IMR-90 (cell line): ENCODE results near the gene PRKN. TPM values are rescaled to one million over a fixed set of nuclear protein-coding genes. Genes with fewer than 3 reads are reported as not detected.

Experiments used
- ATAC-seq: fragments of 200-7000 bp; cut with Tn5 transposase; 2 replicates; pipeline ENCODE4 v1.9.1; 2020; ENCODE audit warnings: low read depth, mild to moderate bottlenecking, moderate library complexity
- BruUV-seq: library from RNA; stranded (reverse); fragments of 400-500 nt; replicated peaks from 2 replicates; lab custom pipeline; 2021; lab: Mats Ljungman, UMichigan
- CTCF ChIA-PET: fragments of 300-600 bp; formaldehyde crosslinking; extraction: SDS; loops from one replicate; lab custom pipeline; 2021; ENCODE audit warnings: antibody characterized with exemption; lab: Yijun Ruan, JAX
- POLR2A ChIA-PET: fragments of 300-600 bp; sonication (Branson Sonifier 250); formaldehyde crosslinking; loops from one replicate; lab custom pipeline; 2022; ENCODE audit warnings: antibody characterized with exemption; ENCODE audit not compliant: unreplicated experiment; lab: Charles Lee
- DNase-seq: peaks from one replicate; pipeline ENCODE4 v3.0.0; 2013
- H2AFZ ChIP-seq: replicated peaks from 2 replicates; pipeline ENCODE3; 2013; ENCODE audit warnings: low read length, mild to moderate bottlenecking; ENCODE audit not compliant: poor library complexity
- H2AK5ac ChIP-seq: 2 replicates; pipeline ENCODE4 v1.6.1; 2013; ENCODE audit warnings: low read depth, low read length, inconsistent platforms
- H2AK9ac ChIP-seq: replicated peaks from 2 replicates; pipeline ENCODE3; 2013; ENCODE audit warnings: mild to moderate bottlenecking, low read depth, low read length, moderate library complexity; ENCODE audit not compliant: poor library complexity
- H2BK120ac ChIP-seq: 2 replicates; pipeline ENCODE4 v1.6.1; 2013; ENCODE audit warnings: low read depth, low read length, inconsistent platforms
- H2BK15ac ChIP-seq: 3 replicates; pipeline ENCODE4 v1.6.1; 2013; ENCODE audit warnings: low read depth, low read length, inconsistent platforms
- H2BK20ac ChIP-seq: 2 replicates; pipeline ENCODE4 v1.6.1; 2013; ENCODE audit warnings: low read depth, mild to moderate bottlenecking, inconsistent platforms, low read length, moderate library complexity
- H2BK5ac ChIP-seq: 2 replicates; pipeline ENCODE4 v1.6.1; 2013; ENCODE audit warnings: mild to moderate bottlenecking, low read depth, low read length, inconsistent platforms; ENCODE audit not compliant: poor library complexity, severe bottlenecking
- H3K14ac ChIP-seq: replicated peaks from 2 replicates; pipeline ENCODE4 v1.6.1; 2013; ENCODE audit warnings: low read depth, low read length, inconsistent platforms
- H3K18ac ChIP-seq: 2 replicates; pipeline ENCODE4 v1.6.1; 2013; ENCODE audit warnings: low read depth, low read length, control low read depth
- H3K23ac ChIP-seq: 2 replicates; pipeline ENCODE4 v1.6.1; 2013; ENCODE audit warnings: low read depth, low read length, inconsistent platforms
- H3K27ac ChIP-seq: 2 replicates; pipeline ENCODE4 v1.5.1; 2013; ENCODE audit warnings: mild to moderate bottlenecking, control low read depth, low read length; ENCODE audit not compliant: insufficient read depth
- H3K27me3 ChIP-seq: 2 replicates; pipeline ENCODE4 v1.6.1; 2013; ENCODE audit warnings: low read length; ENCODE audit not compliant: control insufficient read depth, insufficient read depth
- H3K36me3 ChIP-seq: 2 replicates; pipeline ENCODE4 v1.6.1; 2013; ENCODE audit warnings: low read length, mixed read lengths; ENCODE audit not compliant: control insufficient read depth, insufficient read depth
- H3K4ac ChIP-seq: 2 replicates; pipeline ENCODE4 v1.6.1; 2013; ENCODE audit warnings: low read depth, low read length, inconsistent platforms
- H3K4me1 ChIP-seq: 2 replicates; pipeline ENCODE4 v1.6.1; 2013; ENCODE audit warnings: low read length, mixed read lengths; ENCODE audit not compliant: control insufficient read depth, insufficient read depth
- H3K4me2 ChIP-seq: 2 replicates; pipeline ENCODE4 v1.6.1; 2013; ENCODE audit warnings: low read depth, mild to moderate bottlenecking, control low read depth, low read length, moderate library complexity
- H3K4me3 ChIP-seq: 2 replicates; pipeline ENCODE4 v1.5.1; 2013; ENCODE audit warnings: low read depth, mild to moderate bottlenecking, control low read depth, low read length, moderate library complexity; ENCODE audit not compliant: insufficient read depth
- H3K56ac ChIP-seq: 2 replicates; pipeline ENCODE4 v1.6.1; 2013; ENCODE audit warnings: low read length, inconsistent platforms; ENCODE audit not compliant: insufficient read depth; ENCODE audit errors: extremely low read depth
- H3K79me1 ChIP-seq, 2 experiments: 2 replicates each; pipeline ENCODE4 v1.6.1; 2013; ENCODE audit warnings: low read length in 2 of 2, inconsistent platforms in 1 of 2, low read depth in 1 of 2
- H3K9ac ChIP-seq: 2 replicates; pipeline ENCODE4 v1.6.1; 2013; ENCODE audit warnings: low read depth, low read length, control low read depth
- H3K9me1 ChIP-seq: 2 replicates; pipeline ENCODE4 v1.6.1; 2013; ENCODE audit warnings: low read length, inconsistent platforms; ENCODE audit not compliant: insufficient read depth
- H3K9me3 ChIP-seq: 2 replicates; pipeline ENCODE4 v1.6.1; 2013; ENCODE audit warnings: low read length; ENCODE audit not compliant: control insufficient read depth, insufficient read depth
- H4K20me1 ChIP-seq: 2 replicates; pipeline ENCODE4 v1.6.1; 2013; ENCODE audit warnings: low read length, inconsistent platforms; ENCODE audit not compliant: insufficient read depth
- H4K5ac ChIP-seq: 2 replicates; pipeline ENCODE4 v1.6.1; 2013; ENCODE audit warnings: mild to moderate bottlenecking, low read depth, low read length, control low read depth
- H4K8ac ChIP-seq, 2 experiments: 2 replicates each; pipeline ENCODE4 v1.6.1; 2013; ENCODE audit warnings: low read depth in 2 of 2, low read length in 2 of 2, control low read depth in 1 of 2, inconsistent platforms in 1 of 2
- H4K91ac ChIP-seq: 2 replicates; pipeline ENCODE4 v1.6.1; 2013; ENCODE audit warnings: low read depth, low read length, inconsistent platforms; ENCODE audit not compliant: insufficient read depth
- BHLHE40 ChIP-seq: fragments of 150-350 bp; IDR thresholded peaks from 2 replicates; pipeline ENCODE4 v1.6.1; 2016; ENCODE audit warnings: mild to moderate bottlenecking, low read depth, low read length
- CEBPB ChIP-seq: IDR thresholded peaks from 2 replicates; pipeline ENCODE4 v1.6.1; 2012; ENCODE audit warnings: low read depth, low read length, improper control_type of control experiment
- CHD1 ChIP-seq: IDR thresholded peaks from 2 replicates; pipeline ENCODE4 v1.6.1; 2012; ENCODE audit warnings: low read depth, low read length, improper control_type of control experiment
- ELK1 ChIP-seq: fragments of 150-350 bp; IDR thresholded peaks from 2 replicates; pipeline ENCODE4 v1.6.1; 2016; ENCODE audit warnings: low read depth, mild to moderate bottlenecking, low read length, moderate library complexity, borderline replicate concordance
- MAFK ChIP-seq: IDR thresholded peaks from 2 replicates; pipeline ENCODE4 v1.6.1; 2012; ENCODE audit warnings: low read depth, low read length, improper control_type of control experiment
- MAZ ChIP-seq: IDR thresholded peaks from 2 replicates; pipeline ENCODE4 v1.6.1; 2012; ENCODE audit warnings: low read depth, mild to moderate bottlenecking, low read length, improper control_type of control experiment, moderate library complexity, borderline replicate concordance
- MXI1 ChIP-seq: IDR thresholded peaks from 2 replicates; pipeline ENCODE4 v1.6.1; 2012; ENCODE audit warnings: low read depth, mild to moderate bottlenecking, low read length, moderate library complexity, borderline replicate concordance
- NFE2L2 ChIP-seq: fragments of 150-350 bp; IDR thresholded peaks from 2 replicates; pipeline ENCODE4 v1.6.1; 2016; ENCODE audit warnings: low read depth, mild to moderate bottlenecking, low read length
- POLR2A ChIP-seq: IDR thresholded peaks from 2 replicates; pipeline ENCODE4 v1.6.1; 2012; ENCODE audit warnings: mild to moderate bottlenecking, low read depth, low read length
- RAD21 ChIP-seq: IDR thresholded peaks from 2 replicates; pipeline ENCODE4 v1.6.1; 2012; ENCODE audit warnings: low read length, improper control_type of control experiment
- RCOR1 ChIP-seq: IDR thresholded peaks from 2 replicates; pipeline ENCODE4 v1.6.1; 2012; ENCODE audit warnings: mild to moderate bottlenecking, low read length, improper control_type of control experiment; ENCODE audit not compliant: insufficient replicate concordance
- RFX5 ChIP-seq: IDR thresholded peaks from 2 replicates; pipeline ENCODE4 v1.8.0; 2012; ENCODE audit warnings: low read depth, mild to moderate bottlenecking, low read length, moderate library complexity
- SMC3 ChIP-seq: fragments of 150-350 bp; IDR thresholded peaks from 2 replicates; pipeline ENCODE4 v1.6.1; 2016; ENCODE audit warnings: low read depth, mild to moderate bottlenecking, antibody characterized with exemption, low read length, moderate library complexity
- USF2 ChIP-seq: fragments of 150-350 bp; IDR thresholded peaks from 2 replicates; pipeline ENCODE4 v1.6.1; 2017; ENCODE audit warnings: mild to moderate bottlenecking, antibody characterized with exemption, low read length, low read depth
- WGBS, 2 experiments: methylation state at CpG; one replicate each; pipeline versions ENCODE4 v1.1.5 to v1.1.7; 2013; ENCODE audit warnings: missing lambda C conversion rate in 2 of 2; ENCODE audit not compliant: insufficient read length in 1 of 2; ENCODE audit errors: extremely low coverage in 2 of 2; 5-methylcytosine and 5-hydroxymethylcytosine counted together
- dilution Hi-C: fragments of 300-500 bp; cut with HindIII; formaldehyde crosslinking; loops from one replicate; pipeline ENCODE4 v1.14.3; 2018; ENCODE audit warnings: low sequenced_read_pairs; ENCODE audit not compliant: unreplicated experiment
- in situ Hi-C: fragments of 300-500 bp; cut with MboI; formaldehyde crosslinking; loops from 3 replicates; pipeline ENCODE4 v1.14.3; 2019; ENCODE audit warnings: low sequenced_read_pairs, inconsistent platforms, mixed read lengths
- intact Hi-C: fragments of 100-400 bp; cut with micrococcal nuclease; formaldehyde crosslinking; loops from 2 replicates; pipeline ENCODE4 v1.10.0; 2022
- polyA plus RNA-seq, 3 experiments: library from polyadenylated mRNA; depleted of rRNA; stranded (reverse); fragments of >200 nt; gene quantifications; 2 replicates each; pipeline ENCODE4 v1.2.3, GENCODE V29; 2012; ENCODE audit warnings: low replicate concordance in 1 of 3
- total RNA-seq: library from RNA; depleted of rRNA; stranded (reverse); fragments of >200 nt; gene quantifications from 2 replicates; pipeline ENCODE4 v1.2.3, GENCODE V29; 2012
- TF ChIP-seq, protein P1 (sequence below): conservative IDR thresholded peaks from 2 replicates; pipeline ENCODE4 v1.5.1; 2012; ENCODE audit warnings: mild to moderate bottlenecking, low read depth, low read length, improper control_type of control experiment

PRKN gene
- total and polyA plus RNA-seq, 2 of the 4 experiments (the other 2 are of a cell fraction): 0.15 to 0.18 TPM

GRCh38 chr6:162234631-162235030 is 492.9 kb downstream of the PRKN start:
- POLR2A ChIA-PET: no interaction called here

More at GRCh38 chr6:162234631-162235030, 492.9 kb downstream of the PRKN start:
- TF ChIP-seq MAZ: no peak
- no peak for TF ChIP-seq BHLHE40
- no peak for TF ChIP-seq RFX5
- no peak for TF ChIP-seq SMC3
- TF ChIP-seq, protein P1, sequence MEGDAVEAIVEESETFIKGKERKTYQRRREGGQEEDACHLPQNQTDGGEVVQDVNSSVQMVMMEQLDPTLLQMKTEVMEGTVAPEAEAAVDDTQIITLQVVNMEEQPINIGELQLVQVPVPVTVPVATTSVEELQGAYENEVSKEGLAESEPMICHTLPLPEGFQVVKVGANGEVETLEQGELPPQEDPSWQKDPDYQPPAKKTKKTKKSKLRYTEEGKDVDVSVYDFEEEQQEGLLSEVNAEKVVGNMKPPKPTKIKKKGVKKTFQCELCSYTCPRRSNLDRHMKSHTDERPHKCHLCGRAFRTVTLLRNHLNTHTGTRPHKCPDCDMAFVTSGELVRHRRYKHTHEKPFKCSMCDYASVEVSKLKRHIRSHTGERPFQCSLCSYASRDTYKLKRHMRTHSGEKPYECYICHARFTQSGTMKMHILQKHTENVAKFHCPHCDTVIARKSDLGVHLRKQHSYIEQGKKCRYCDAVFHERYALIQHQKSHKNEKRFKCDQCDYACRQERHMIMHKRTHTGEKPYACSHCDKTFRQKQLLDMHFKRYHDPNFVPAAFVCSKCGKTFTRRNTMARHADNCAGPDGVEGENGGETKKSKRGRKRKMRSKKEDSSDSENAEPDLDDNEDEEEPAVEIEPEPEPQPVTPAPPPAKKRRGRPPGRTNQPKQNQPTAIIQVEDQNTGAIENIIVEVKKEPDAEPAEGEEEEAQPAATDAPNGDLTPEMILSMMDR: no peak
- TF ChIP-seq MAFK: no peak
- TF ChIP-seq POLR2A: no peak
- no peak for TF ChIP-seq USF2
- TF ChIP-seq ELK1: no peak
- TF ChIP-seq CEBPB: no peak
- no peak for TF ChIP-seq NFE2L2
- no peak for TF ChIP-seq MXI1
- TF ChIP-seq RCOR1: no peak
- TF ChIP-seq RAD21: no peak
- TF ChIP-seq CHD1: no peak
- in situ Hi-C loops (no loop called here), dilution Hi-C loops (no loop called here), intact Hi-C loops (no loop called here)
- Histone ChIP-seq H3K14ac (no peak overlapping the region), H3K27ac (no peak overlapping the region), H4K91ac (no peak overlapping the region), H3K9ac (no peak overlapping the region), H2BK15ac (no peak overlapping the region), H3K4me2 (no peak overlapping the region), H3K36me3 (no peaks in the 10 kb centered on the region), H4K20me1 (no peaks in the 10 kb centered on the region), H3K23ac (no peak overlapping the region), H3K18ac (no peak overlapping the region), H3K9me3 (peaks cover 17% of the 10 kb centered on the region), H3K56ac (no peak overlapping the region), H3K27me3 (no peaks in the 10 kb centered on the region), H2AK5ac (no peak overlapping the region), H4K8ac (no peak overlapping the region), H2BK120ac (no peak overlapping the region), H3K4me1 (no peaks in the 10 kb centered on the region), H2BK5ac (no peak overlapping the region), H2AFZ (no peak overlapping the region), H3K79me1 (no peaks in the 10 kb centered on the region), H2AK9ac (no peak overlapping the region), H2BK20ac (no peak overlapping the region), H3K4me3 (no peak overlapping the region), H3K9me1 (no peaks in the 10 kb centered on the region), H4K5ac (no peak overlapping the region), H3K4ac (no peak overlapping the region)
- no peak for DNase-seq
- CTCF ChIA-PET: no interaction called here
- BruUV-seq: no TSS peak
- ATAC-seq: no peak
- 17% methylated on average over 1 of the region's 2 CpGs; no CpG with 5 or more reads in 1 of the 2 experiments for WGBS, 2 experiments
